A673 (cell line): ENCODE data around the gene CAPN10.

Experiments
- CTCF ChIP-seq: fragments of 300-800, 200-600 bp; sonication (generic); conservative IDR thresholded peaks from 2 replicates; pipeline ENCODE4 v1.5.1; 2017; ENCODE audit warnings: low read depth, mild to moderate bottlenecking, antibody characterized with exemption, low read length, moderate library complexity, mixed read lengths
- EZH2 ChIP-seq: fragments of 200-600 bp; sonication (generic); IDR thresholded peaks from 2 replicates; pipeline ENCODE4 v1.6.1; 2017; ENCODE audit warnings: borderline replicate concordance, low read depth, mild to moderate bottlenecking, mixed read lengths, antibody characterized with exemption, low read length; ENCODE audit not compliant: poor library complexity, severe bottlenecking

- TF ChIP-seq CTCF (no peak), EZH2 (no peak)
Observed at GRCh38 chr2:240558236-240558761, 28.2 kb upstream of the CAPN10 start.
